Measurements from ENCODE around the gene PPP5C.

PPP5C gene

DNA sequence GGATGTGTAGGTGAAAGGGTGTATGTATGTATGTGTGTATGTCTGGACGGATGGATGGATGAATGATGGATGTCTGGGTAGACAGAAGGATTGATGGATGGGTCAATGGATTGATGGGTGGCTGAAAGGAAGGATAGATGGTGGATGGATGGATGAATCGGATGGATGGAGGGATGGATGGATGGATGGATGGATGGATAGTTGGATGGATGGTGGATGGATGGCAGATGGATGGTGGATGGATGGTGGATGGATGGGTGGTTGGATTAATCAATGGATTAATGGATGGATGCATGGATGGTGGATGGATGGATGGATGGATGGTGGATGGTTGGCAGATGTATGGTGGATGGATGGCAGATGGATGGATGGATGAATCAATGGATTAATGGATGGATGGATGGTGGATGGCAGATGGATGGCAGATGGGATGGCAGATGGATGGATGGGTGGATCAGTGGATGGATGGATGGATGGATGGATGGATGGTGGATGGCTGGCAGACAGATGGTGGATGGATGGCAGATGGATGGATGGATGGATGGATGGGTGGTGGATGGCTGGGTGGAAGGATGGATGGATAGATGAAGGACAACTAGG is 16.5 kb upstream of the PPP5C start:
- no peak for DNase-seq (ENCODE audit: low read depth)
- TF ChIP-seq, protein P1, sequence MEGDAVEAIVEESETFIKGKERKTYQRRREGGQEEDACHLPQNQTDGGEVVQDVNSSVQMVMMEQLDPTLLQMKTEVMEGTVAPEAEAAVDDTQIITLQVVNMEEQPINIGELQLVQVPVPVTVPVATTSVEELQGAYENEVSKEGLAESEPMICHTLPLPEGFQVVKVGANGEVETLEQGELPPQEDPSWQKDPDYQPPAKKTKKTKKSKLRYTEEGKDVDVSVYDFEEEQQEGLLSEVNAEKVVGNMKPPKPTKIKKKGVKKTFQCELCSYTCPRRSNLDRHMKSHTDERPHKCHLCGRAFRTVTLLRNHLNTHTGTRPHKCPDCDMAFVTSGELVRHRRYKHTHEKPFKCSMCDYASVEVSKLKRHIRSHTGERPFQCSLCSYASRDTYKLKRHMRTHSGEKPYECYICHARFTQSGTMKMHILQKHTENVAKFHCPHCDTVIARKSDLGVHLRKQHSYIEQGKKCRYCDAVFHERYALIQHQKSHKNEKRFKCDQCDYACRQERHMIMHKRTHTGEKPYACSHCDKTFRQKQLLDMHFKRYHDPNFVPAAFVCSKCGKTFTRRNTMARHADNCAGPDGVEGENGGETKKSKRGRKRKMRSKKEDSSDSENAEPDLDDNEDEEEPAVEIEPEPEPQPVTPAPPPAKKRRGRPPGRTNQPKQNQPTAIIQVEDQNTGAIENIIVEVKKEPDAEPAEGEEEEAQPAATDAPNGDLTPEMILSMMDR (conservative IDR thresholded peaks at IDR 0.05; ENCODE audit: control insufficient read depth, insufficient read depth, low read depth, low read length): no peak
- H3K4me3 ChIP-seq (ENCODE audit: control insufficient read depth, low read depth, low read length): no peak overlapping the region

DNA sequence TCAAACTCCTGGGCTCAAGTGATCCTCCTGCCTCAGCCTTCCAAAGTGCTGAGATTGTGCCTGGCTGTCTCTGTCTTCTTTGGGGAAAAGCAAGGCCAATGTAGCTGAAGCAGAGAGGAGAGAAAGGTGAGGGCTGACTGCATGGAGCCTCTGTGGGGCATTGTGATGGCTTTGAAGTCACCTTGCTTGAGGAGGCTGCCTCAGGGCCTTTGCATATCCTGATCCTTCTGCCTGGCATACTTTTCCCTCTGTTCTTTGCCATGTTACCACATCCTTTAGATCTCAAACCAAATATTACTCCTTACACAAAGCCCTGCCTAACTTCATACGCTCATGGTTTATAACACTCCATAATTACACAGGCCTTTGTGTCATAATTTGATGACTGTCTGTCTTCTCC is 9.4 kb upstream of the PPP5C start:
- DNase-seq (ENCODE audit: low read depth): no peak
- H3K4me3 ChIP-seq (ENCODE audit: control insufficient read depth, low read depth, low read length): no peak overlapping the region
- TF ChIP-seq, protein P1 (conservative IDR thresholded peaks at IDR 0.05; ENCODE audit: control insufficient read depth, insufficient read depth, low read depth, low read length): no peak

DNA sequence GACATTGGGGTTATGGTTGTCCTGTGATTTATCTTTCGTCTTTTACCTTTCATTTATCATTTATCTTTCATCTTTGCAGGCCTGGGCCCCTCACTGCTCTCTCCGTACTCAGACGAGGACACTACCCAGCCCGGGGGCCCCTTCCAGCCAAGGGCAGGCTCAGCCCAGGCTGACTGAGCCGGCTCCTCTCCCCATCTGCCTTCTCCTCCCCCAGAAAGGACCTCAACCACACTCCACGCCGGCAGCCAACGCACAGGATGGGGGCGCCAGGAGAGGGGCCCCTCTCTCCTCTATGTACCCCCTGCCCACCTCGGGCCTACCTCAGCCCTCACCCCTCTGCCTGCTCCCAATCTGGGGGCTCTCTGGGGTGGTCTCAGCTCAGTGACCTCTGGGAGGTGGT is 7.4 kb upstream of the PPP5C start:
- TF ChIP-seq, protein P1 (conservative IDR thresholded peaks at IDR 0.05; ENCODE audit: control insufficient read depth, insufficient read depth, low read depth, low read length): no peak
- no peak for DNase-seq (ENCODE audit: low read depth)

DNA sequence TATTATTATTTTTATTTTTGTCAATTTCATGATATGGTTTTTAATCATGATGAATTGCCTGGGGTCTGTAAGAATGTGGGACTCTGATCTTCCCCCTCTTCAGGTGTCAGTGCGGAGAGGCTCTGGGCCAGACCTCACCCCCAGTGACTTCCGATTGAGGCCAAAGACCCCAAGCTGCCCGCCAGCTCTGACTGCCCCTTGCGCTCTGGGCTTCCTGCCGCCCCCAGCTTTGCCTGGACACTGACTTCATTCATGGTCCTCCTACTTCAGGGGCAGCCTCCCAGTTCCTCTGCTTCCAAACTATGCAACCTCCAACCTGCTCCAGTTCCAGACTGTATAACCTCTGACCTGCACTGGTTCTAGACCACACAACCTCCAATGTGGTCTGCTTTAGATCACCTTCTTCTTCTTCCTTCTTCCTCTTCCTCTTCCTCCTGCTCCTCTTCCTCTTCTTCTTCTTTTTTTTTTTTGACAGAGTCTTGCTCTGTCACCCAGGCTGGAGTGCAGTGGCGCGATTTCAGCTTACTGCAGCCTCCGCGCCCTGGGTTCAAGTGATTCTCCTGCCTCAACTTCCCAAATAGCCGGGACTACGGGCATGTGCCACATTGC is 6.7 kb upstream of the PPP5C start:
- H3K4me3 ChIP-seq (ENCODE audit: control insufficient read depth, low read depth, low read length): no peak overlapping the region
- TF ChIP-seq, protein P1 (conservative IDR thresholded peaks at IDR 0.05; ENCODE audit: control insufficient read depth, insufficient read depth, low read depth, low read length): no peak
- DNase-seq (ENCODE audit: low read depth): no peak

More for the DNA sequence above, 7.4 kb upstream of the PPP5C start:
- H3K4me3 ChIP-seq (ENCODE audit: control insufficient read depth, low read depth, low read length): no peak overlapping the region

DNA sequence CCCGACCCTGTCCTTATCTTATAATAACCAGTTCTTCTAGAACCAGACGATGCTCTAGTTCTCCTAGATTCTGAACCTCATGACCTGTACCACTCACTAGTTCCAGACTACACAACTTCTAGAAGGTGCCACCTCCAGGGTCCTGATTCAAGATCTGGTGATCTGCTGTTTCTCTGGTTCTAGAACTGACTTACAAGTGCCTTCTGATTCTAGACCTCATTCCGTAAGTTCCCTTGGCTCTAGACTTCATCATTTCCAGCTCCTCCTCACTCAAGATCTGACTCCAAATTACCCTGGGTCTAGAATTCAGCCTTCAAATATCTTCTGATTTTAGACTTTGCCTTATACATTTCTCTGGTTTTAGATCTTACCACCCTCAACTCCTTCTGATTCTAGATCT is 5.0 kb upstream of the PPP5C start:
- TF ChIP-seq, protein P1 (conservative IDR thresholded peaks at IDR 0.05; ENCODE audit: control insufficient read depth, insufficient read depth, low read depth, low read length): no peak
- no peak overlapping the region for H3K4me3 ChIP-seq (ENCODE audit: control insufficient read depth, low read depth, low read length)
- no peak for DNase-seq (ENCODE audit: low read depth)

DNA sequence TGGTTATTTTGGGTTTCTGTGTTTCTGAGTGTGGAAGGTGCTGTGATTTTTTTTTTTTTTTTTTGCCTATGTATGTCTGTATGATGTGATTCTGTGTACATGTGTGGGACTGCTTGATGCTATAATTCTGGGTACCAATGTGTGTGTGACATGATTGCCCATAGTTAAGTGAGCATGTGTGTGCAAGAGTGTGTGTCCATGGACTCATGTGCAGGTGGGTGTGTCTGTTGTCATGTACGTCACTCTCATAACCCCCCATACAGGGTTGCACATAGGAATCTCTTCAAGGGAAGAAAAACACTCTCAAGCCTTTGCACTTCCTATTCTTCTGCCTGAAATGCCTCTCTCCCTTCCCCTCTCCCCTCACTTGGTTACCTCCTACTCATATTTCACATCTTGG is 2.5 kb upstream of the PPP5C start:
- DNase-seq (ENCODE audit: low read depth): no peak
- TF ChIP-seq, protein P1 (conservative IDR thresholded peaks at IDR 0.05; ENCODE audit: control insufficient read depth, insufficient read depth, low read depth, low read length): no peak
- no peak overlapping the region for H3K4me3 ChIP-seq (ENCODE audit: control insufficient read depth, low read depth, low read length)

Measured in fibroblast of mammary gland (primary cell).